Testis (tissue), 2 donors: ENCODE results near the gene RAPGEF4.

Experiments used
- CTCF ChIP-seq, 3 experiments: fragments of 450-650 bp in 2 of 3; fragments of 200-600 bp in 1 of 3; sonication (generic) in 1 of 3; IDR thresholded peaks; one replicate each; pipeline ENCODE4 v1.5.1; 2016 to 2019; ENCODE audit warnings: antibody characterized with exemption in 3 of 3, mild to moderate bottlenecking in 2 of 3, moderate library complexity in 1 of 3
- POLR2A ChIP-seq: fragments of 450-650 bp; IDR thresholded peaks from one replicate; pipeline ENCODE4 v1.6.1; 2017; ENCODE audit warnings: antibody characterized with exemption, mild to moderate bottlenecking, moderate library complexity

- TF ChIP-seq CTCF (IDR thresholded peaks at IDR 0.05) (no peak), POLR2A (no peak)
These were observed 25.7 kb downstream of the RAPGEF4 start for GRCh38 chr2:172761306-172761705.
